GM12875 (cell line): ENCODE measurements around the gene GUCD1.

Experiments
- H3K4me3 ChIP-seq: one replicate; pipeline ENCODE4 v1.5.1; 2011; ENCODE audit warnings: low read depth, low read length, control low read depth
- CTCF ChIP-seq: IDR thresholded peaks from 2 replicates; pipeline ENCODE4 v1.5.1; 2011; ENCODE audit warnings: low read depth, mild to moderate bottlenecking, control low read depth, inconsistent platforms, low read length, moderate library complexity, borderline replicate concordance; ENCODE audit not compliant: insufficient read depth

The GUCD1 gene

GRCh38 chr22:24591286-24591830 is 36.4 kb upstream of the GUCD1 start:
- no peak for TF ChIP-seq CTCF
- no peak overlapping the region for H3K4me3 ChIP-seq

GRCh38 chr22:24590596-24591173 is 35.7 kb upstream of the GUCD1 start:
- TF ChIP-seq CTCF: no peak
- H3K4me3 ChIP-seq: no peak overlapping the region

- no peak overlapping the region for H3K4me3 ChIP-seq
- TF ChIP-seq CTCF: no peak
Measured at GRCh38 chr22:24589518-24590030, 34.6 kb upstream of the GUCD1 start.

- no peak overlapping the region for H3K4me3 ChIP-seq
- no peak for TF ChIP-seq CTCF
Measured at GRCh38 chr22:24588757-24589481, 34.0 kb upstream of the GUCD1 start.

GRCh38 chr22:24588381-24588756 is 33.4 kb upstream of the GUCD1 start:
- no peak overlapping the region for H3K4me3 ChIP-seq
- no peak for TF ChIP-seq CTCF

GRCh38 chr22:24587948-24588347 is 33.0 kb upstream of the GUCD1 start:
- TF ChIP-seq CTCF: no peak
- H3K4me3 ChIP-seq: no peak overlapping the region

- no peak for TF ChIP-seq CTCF
- no peak overlapping the region for H3K4me3 ChIP-seq
Measured at GRCh38 chr22:24587251-24587650, 32.3 kb upstream of the GUCD1 start.
